ENCODE results near the gene OCIAD2.
"Not testable (repeated sequence)": the region's sequence is repeated elsewhere in the genome, so short reads cannot be mapped to it uniquely, and the experiment has no call there.

The OCIAD2 gene, protein sequence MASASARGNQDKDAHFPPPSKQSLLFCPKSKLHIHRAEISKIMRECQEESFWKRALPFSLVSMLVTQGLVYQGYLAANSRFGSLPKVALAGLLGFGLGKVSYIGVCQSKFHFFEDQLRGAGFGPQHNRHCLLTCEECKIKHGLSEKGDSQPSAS

DNA sequence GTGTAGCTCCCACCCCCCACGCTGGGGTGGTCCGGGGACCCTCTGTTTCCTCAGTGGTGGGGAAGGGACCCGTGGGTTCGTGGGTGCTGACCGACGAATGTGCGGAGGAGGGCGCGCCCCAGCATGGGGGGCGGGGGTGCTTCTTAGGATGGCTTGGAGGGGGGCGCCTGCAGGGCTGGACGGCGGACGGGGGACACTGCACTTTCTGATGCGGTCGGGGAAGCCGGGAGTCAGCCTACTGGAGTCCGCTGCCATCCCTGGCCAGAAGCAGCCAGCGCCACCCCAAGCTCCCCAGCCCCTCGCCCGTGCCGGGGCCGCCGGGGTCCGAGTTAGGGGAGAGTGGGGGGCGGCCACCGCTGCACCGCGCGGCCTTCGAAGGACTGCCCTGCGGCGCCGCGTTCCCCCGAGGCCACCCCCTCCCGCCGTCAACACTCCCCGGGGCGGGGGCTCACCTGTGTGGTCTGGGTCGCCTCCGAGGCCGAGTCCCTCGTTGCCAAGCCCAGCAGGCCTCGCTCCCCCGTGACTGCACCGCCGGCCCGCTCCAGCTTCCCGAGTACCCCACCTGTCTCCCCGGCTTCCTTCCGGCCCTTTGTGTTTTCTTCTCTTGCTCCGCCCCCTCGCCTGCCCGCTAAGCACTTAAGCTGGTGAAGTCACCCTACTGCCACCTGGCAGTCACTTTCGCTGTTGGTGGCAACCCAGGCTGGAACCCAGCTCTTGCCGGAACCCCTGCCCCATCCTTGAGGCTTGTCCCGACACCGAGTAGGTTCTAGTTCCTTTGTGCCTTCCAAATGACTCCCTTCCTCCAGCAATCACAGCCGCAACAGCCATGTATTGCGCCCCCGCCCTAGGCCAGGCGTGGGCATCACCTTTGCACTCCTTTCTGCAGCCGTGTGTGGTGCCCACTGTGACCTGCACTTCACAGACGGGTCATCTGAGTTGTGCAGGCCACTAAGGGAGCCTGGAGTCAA, at the start of gene OCIAD2:
Gene OCIAD2 (minus strand): TSS at position 569 of the 968 bp plus-strand sequence. CDS start 2,225 bp downstream, outside the sequence.
- DNase-seq = peak; percentile 41

GRCh38 chr4:48954314-48954713, 47.7 kb upstream of the OCIAD2 start:
- no peak for DNase-seq

GRCh38 chr4:48949518-48950219, 43.1 kb upstream of the OCIAD2 start:
- DNase-seq = no peak

GRCh38 chr4:48949086-48949485, 42.5 kb upstream of the OCIAD2 start:
- no peak for DNase-seq

DNA sequence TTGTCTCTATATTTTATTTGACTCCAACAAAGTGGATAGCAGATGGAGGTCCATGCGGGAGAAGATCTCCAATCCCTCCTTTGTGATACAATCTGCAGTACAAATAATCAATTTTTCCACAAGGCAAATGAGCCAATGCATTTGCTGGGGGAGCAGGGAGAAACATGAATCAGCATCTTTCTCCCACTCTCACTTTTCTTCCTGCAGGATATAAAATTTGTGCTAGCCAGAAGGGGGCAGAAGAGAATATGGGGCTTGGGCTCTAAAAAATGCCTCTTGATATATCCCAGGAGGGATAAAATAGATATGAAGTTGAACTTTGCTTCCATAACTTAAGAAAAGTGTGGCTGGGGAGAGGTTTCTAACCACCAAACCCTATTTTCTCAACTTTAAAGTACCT, 41.2 kb upstream of the OCIAD2 start:
- no peak for DNase-seq

DNA sequence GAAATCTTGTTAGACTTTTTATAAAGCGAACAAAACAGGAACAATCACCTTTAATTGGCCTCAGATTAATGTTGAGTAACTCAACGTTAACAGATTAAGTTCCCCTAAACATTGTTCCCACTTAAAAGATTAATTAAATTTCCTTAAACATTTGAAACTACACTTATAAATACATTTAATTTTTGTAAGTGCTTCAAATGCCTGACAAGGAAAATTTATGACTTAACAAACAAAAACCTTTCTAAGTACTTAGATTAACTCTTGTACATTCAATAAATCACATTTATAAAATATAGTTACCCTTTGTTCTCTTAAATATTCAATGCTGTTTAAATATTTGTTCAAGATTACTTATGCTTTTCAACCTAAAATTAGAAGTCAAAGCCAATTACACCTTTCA, 39.4 kb upstream of the OCIAD2 start:
- no peak for DNase-seq

- no peak for DNase-seq
Measured at GRCh38 chr4:48944756-48945241, 38.2 kb upstream of the OCIAD2 start.

DNA sequence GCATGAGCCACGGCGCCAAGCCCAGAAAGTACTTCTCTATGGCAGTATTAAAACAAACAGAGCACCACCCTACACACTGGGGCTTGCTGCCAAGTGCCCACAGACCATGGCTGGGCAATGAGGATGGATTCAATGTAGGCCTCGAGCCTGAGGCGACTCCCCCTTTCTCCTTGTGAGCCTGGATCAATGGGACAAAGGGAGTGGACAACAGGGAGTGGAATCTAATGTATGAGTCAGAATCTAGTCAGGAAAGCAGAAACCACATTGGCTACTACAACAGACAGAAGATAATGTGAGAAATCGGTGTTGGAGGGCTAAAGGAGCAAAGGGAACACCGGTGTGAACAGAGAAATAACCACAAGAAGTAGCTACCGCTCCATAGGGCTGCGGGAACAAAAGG, 37.7 kb upstream of the OCIAD2 start:
- DNase-seq = no peak

DNA sequence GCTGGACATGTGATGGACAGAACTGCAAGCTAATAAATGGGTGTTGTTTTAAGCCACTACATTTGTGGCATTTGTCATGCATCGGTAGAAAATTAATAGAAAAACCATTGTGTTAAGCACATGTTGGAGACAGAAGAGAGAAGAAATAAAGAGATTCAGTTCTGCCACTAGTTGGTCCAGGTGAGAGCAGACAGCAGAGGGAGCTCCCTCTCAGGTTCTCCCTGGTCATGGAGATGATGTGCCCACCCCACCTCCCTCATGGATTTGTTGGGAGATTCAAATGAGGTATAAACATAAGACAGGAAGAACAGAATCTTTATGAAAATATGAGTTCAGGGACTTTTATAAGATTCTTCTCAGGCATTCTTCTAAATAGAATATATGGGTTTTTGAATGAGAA, 36.8 kb upstream of the OCIAD2 start:
- no peak for DNase-seq

DNA sequence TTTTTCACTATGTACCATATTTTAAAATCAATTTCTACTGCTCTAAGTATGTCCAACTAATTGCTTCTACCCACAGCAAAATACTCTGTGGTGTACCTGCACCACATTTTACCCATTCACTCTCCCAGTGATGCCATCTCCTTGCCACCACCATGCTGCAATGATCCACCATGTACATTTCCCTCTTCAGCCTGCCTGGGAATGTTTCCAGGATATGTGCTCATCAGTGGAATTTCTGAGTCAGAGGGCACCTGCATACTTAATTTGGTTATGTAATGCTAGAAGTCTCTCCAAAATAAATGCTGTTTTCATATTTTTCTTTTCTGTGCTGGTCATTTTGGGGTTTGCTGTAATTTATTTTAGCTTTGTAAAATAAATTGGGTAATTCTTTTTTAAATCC, 33.2 kb upstream of the OCIAD2 start:
- no peak for DNase-seq

- DNase-seq = no peak
Measured at GRCh38 chr4:48938831-48939230, 32.3 kb upstream of the OCIAD2 start.

- DNase-seq = no peak
Measured at GRCh38 chr4:48937033-48937432, 30.5 kb upstream of the OCIAD2 start.

DNA sequence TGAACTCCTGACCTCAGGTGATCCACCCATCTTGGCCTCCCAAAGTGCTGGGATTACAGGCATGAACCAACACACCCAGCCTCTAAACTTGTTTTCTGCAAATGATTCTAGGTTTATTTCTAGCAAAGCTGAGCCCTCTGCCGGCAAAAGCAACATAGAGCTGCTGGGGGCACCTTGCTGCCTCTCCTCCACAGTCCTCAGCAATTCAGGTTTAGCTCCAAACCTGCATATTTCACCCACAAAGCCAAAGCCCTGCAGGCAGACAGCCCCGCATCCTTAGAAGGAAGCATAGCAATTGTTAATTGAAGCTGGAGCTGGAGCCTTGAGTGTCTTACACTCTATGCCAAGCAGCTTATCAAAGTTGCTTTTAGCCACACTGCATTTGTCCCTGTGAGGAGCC, 24.9 kb upstream of the OCIAD2 start:
- no peak for DNase-seq

DNA sequence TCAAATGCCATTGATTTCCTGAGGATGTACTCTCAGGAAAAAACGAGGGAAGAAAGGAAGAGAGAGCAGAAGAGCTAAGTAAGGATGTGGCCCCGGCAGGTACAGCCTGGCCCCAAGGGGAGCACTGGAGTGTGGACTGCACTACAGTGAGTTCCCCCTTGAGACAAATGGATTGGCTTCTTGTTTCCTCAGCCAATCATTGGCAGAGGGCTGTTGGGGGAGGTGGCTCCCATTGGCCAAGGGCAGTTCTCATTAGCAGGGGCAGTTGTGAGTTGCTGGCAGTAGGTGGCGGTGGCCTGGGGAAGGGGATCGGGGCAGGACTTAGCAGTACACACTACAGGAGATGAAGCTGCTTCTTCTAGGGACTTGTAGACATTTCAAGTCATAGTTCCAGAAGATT, 24.1 kb upstream of the OCIAD2 start:
- DNase-seq = no peak

DNA sequence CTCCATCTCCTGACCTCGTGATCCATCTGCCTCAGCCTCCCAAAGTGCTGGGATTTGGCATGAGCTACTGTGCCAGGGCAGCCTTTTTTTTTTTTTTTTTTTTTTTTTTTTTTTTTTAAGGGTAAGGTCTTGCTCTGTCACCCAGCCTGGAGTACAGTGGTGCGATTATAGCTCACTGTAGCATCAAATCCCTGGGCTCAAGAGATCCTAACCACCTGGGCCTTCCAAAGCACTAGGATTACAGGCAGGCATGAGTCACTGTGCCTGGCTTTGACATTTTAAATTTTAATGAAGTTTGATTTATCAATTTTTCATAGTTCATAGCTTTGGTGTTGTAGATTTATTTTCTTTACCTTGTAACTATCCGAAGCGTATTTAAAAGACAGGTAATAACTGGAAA, 17.8 kb upstream of the OCIAD2 start:
- DNase-seq = no peak

DNA sequence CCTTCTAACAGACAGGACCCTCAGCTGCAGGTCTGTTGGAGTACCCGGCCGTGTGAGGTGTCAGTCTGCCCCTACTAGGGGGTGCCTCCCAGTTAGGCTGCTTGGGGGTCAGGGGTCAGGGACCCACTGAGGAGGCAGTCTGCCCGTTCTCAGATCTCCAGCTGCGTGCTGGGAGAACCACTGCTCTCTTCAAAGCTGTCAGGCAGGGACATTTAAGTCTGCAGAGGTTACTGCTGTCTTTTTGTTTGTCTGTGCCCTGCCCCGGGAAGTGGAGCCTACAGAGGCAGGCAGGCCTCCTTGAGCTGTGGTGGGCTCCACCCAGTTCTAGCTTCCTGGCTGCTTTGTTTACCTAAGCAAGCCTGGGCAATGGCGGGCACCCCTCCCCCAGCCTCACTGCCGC, 16.5 kb upstream of the OCIAD2 start:
- not testable (repeated sequence) for DNase-seq

- DNase-seq = no peak
Measured at GRCh38 chr4:48914311-48914710, 7.7 kb upstream of the OCIAD2 start.

- no peak for DNase-seq
Measured at GRCh38 chr4:48913346-48913745, 6.8 kb upstream of the OCIAD2 start.

DNA sequence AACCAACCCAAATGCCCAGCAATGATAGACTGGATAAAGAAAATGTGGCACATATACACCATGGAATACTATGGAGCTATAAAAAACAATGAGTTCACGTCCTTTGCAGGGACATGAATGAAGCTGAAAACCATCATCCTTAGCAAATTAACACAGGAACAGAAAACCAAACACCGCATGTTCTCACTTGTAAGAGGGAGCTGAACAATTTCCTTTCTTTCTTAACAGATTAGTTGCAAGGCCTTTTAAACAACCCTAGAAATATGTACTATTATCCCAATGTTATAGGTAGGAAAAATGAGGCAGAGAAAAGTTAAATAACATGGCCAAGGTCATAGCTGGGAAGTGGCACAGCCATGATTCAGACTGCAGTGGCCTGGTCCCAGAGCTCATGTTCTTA, 5.8 kb upstream of the OCIAD2 start:
- DNase-seq = no peak

GRCh38 chr4:48910511-48910910, 3.9 kb upstream of the OCIAD2 start:
- DNase-seq = no peak

DNA sequence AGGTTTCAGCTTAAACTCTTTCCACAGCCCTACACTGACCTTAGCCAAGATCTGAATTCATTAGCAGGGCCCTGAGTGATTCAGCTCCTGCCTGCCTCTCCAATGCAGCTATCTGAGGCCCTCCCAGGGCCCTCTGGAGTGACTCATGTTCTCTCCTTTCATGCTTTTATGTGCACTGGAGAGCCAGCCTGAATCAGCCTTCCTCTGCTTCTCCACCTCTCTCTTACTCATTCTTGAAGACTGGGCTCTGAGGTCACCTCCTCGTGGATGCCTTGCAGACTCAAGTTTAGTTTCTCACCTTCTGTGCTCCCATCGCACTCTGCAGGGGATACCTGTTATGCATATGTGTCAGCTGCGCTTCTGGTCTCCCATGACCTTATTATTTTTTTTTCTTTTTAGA, 3.1 kb upstream of the OCIAD2 start:
- no peak for DNase-seq

GRCh38 chr4:48908687-48909086, 2.1 kb upstream of the OCIAD2 start:
- DNase-seq = no peak

DNA sequence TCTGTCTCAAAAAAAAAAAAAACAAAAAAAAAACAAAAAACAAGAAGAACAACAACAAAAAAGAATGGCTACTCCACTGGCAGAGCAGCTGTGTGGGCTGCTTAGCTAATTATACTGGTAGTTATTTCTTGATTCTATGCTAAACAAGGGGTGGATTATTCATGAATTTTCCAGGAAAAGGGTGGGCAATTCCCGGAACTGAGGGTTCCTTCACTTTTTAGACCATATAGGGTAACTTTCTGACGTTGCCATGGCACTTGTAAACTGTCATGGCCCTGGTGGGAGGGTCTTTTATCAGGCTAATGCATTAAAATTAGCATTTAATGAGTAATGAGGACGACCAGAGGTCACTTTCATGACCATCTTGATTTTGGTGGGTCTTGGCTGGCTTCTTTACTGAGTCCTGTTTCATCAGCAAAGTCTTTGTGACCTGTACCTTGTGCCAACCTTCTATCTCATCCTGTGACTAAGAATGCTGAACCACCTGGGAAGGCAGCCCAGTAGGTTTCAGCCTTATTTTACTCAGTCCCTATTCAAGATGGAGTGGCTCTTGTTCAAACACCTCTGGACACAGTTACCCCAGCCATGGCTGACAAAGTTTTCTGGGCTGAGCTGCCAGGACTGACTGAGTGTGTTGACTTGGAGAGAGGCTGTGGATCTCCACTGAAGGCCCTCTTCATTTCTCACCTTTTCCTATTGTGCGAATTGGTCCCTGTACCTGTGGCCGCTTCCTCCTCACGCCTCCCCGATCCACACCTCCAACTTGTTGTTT, 1.3 kb upstream of the OCIAD2 start:
- DNase-seq = no peak
